ENCODE data around the gene SFTA2.

GRCh38 chr6:30915591-30915946 lies 16.4 kb downstream of the SFTA2 start:
- TF ChIP-seq POLR2A (IDR thresholded peaks at IDR 0.05) = no peak
- peak; percentile 35 to 82 (median 64) for TF ChIP-seq CTCF (IDR thresholded peaks at IDR 0.05)
